Ecto neural progenitor cell (in vitro differentiated cells): ENCODE measurements around the gene SIRPD.

Source experiments
- DNase-seq: peaks from one replicate; pipeline ENCODE4 v3.0.0-alpha.2; 2018; ENCODE audit warnings: low spot score

The SIRPD gene

GRCh38 chr20:1494436-1494835 is 63.1 kb downstream of the SIRPD start:
- no peak for DNase-seq

GRCh38 chr20:1493536-1493935 is 64.0 kb downstream of the SIRPD start:
- DNase-seq, result no peak

- no peak for DNase-seq
These were observed 65.5 kb downstream of the SIRPD start for GRCh38 chr20:1491860-1492642.

GRCh38 chr20:1491281-1491840 is 66.1 kb downstream of the SIRPD start, which contains the start of gene SIRPB2:
Gene SIRPB2 (minus strand): TSS chr20:1491420. CDS start chr20:1491359, 61 bp downstream.
- DNase-seq, result no peak

GRCh38 chr20:1490643-1491195 is 66.8 kb downstream of the SIRPD start:
- no peak for DNase-seq

GRCh38 chr20:1489764-1490436 is 67.6 kb downstream of the SIRPD start:
- no peak for DNase-seq

GRCh38 chr20:1489325-1489724 is 68.2 kb downstream of the SIRPD start:
- no peak for DNase-seq

- no peak for DNase-seq
These were observed 70.9 kb downstream of the SIRPD start for GRCh38 chr20:1486566-1486965.

- no peak for DNase-seq
These were observed 72.9 kb downstream of the SIRPD start for GRCh38 chr20:1484438-1485116.
